Endothelial cell (in vitro differentiated cells): Measurements from ENCODE around the gene UBXN11. TPM values are rescaled to one million over a fixed set of nuclear protein-coding genes. Genes with fewer than 3 reads are reported as not detected.

Experiments
- DNase-seq: peaks from one replicate; pipeline ENCODE4 v3.0.0; 2021; ENCODE audit warnings: low spot score
- H3K27ac Mint-ChIP-seq: one replicate; pipeline ENCODE4 v1.8.0; 2021; ENCODE audit warnings: mixed read lengths, inconsistent platforms; ENCODE audit not compliant: unreplicated experiment
- H3K27me3 Mint-ChIP-seq: one replicate; pipeline ENCODE4 v1.8.0; 2021; ENCODE audit warnings: mild to moderate bottlenecking, moderate library complexity, mixed read lengths, inconsistent platforms; ENCODE audit not compliant: unreplicated experiment
- H3K36me3 Mint-ChIP-seq: one replicate; pipeline ENCODE4 v1.8.0; 2021; ENCODE audit warnings: mild to moderate bottlenecking, low read depth, mixed read lengths, inconsistent platforms; ENCODE audit not compliant: unreplicated experiment
- H3K4me1 Mint-ChIP-seq: one replicate; pipeline ENCODE4 v1.8.0; 2021; ENCODE audit warnings: mild to moderate bottlenecking, mixed read lengths, inconsistent platforms; ENCODE audit not compliant: unreplicated experiment
- H3K4me3 Mint-ChIP-seq: one replicate; pipeline ENCODE4 v1.8.0; 2021; ENCODE audit warnings: mild to moderate bottlenecking, mixed read lengths, inconsistent platforms; ENCODE audit not compliant: unreplicated experiment
- H3K9me3 Mint-ChIP-seq: one replicate; pipeline ENCODE4 v1.8.0; 2021; ENCODE audit warnings: mixed read lengths, inconsistent platforms; ENCODE audit not compliant: unreplicated experiment
- CTCF ChIP-seq: fragments of 200-600 bp; sonication (generic); IDR thresholded peaks from one replicate; pipeline ENCODE4 v1.5.0; 2021; ENCODE audit warnings: antibody characterized with exemption; ENCODE audit not compliant: unreplicated experiment
- total RNA-seq: library from RNA; stranded (reverse); fragmentation: NEBNext Ultra II Directional; extraction: Animal tissue kit (Norgen Biotek cat#: 25700); gene quantifications from one replicate; pipeline ENCODE4 v1.2.1, GENCODE V29; 2021; ENCODE audit not compliant: unreplicated experiment

The UBXN11 gene
- total RNA-seq, 1 donor from 2014 or later, result 16.0 TPM

DNA sequence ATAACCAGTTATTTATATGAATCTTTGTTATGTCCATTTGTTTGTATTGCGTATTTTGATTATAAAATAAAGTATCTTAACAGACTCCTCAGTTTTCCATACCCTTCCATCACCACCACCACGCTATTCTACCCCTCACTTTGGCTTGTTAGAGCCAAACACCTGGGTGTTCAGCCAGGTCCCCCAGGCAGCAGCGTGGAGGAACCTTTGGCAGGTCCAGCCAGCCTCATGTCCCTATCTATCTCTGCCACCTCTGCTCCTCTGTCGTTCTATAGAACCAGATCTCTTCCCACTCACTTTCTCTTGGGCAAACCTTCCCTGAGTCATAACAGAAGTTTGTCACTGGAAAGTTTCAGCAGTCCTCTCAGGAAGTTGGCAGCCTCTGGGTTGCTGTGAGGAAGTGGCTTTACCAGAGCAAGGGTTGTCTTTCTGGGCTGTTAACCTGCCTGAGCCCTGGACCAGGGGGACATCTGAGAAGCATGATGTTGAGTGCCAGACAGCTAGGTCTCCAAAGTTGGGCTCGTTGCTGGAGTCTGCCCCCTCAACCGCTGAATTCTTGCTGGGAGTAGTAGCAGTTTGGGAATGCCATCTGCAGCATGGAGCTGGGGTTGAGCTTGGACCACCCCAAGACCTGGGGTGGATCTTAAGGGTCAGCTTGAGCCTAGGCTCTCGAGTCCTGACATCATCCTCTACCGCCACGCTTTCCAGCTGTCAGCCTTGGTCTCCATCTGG is 27.5 kb downstream of the UBXN11 start:
- Mint-ChIP-seq H3K9me3 (no peaks in the 10 kb centered on the region), H3K27ac (no peak overlapping the region), H3K4me3 (peak overlapping the region; percentile 93), H3K27me3 (peaks cover 15% of the 10 kb centered on the region), H3K4me1 (peaks cover 29% of the 10 kb centered on the region), H3K36me3 (peaks cover 22% of the 10 kb centered on the region)
- DNase-seq, result no peak
- TF ChIP-seq CTCF, result no peak

DNA sequence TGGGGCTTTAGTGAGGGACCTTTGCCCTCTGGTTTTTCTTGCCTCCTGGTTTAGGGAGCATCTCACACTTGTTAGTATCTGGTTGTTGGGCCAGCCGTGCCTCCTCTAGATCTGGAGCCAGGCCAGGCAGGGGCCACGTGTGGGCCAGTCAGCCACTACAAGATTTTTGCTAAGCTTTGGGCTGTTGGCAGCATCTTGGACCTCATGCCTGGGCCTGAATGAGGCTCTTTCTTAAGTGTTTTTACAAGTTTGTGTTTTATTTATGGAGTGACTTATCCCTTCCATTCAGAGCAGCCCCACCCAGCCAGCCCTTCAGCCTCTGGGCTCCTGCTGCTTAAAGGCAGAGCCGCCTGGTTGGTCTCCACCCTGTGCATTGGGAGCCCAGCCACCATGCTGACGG is 28.1 kb downstream of the UBXN11 start:
- peaks cover 29% of the 10 kb centered on the region for H3K4me1 Mint-ChIP-seq
- TF ChIP-seq CTCF, result no peak
- peaks cover 12% of the 10 kb centered on the region for H3K27me3 Mint-ChIP-seq
- no peak overlapping the region for H3K4me3 Mint-ChIP-seq
- H3K27ac Mint-ChIP-seq, result no peak overlapping the region
- DNase-seq, result no peak
- H3K9me3 Mint-ChIP-seq, result no peaks in the 10 kb centered on the region
- H3K36me3 Mint-ChIP-seq, result peaks cover 20% of the 10 kb centered on the region

DNA sequence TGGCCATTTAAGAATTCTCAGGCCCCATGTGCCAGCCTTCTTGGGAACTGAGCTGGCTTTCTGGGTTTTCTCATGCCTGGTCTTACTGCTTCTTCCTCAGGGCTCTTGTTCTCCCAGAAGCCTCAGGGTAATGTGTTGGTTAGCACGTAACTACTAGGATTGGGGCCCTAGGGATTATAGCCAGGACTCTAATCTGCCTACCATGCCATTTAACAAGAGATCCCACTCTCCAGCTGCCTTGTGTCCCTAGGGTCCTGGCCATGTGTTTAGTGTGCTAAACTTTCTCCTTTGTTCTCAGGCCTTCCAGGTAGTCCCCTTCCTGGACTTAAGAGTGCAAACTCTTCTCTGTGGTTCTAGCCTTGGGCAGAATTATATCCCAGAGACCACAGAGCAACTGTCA is 28.7 kb downstream of the UBXN11 start:
- H3K27ac Mint-ChIP-seq, result no peak overlapping the region

GRCh38 chr1:26277261-26277661 is 29.2 kb downstream of the UBXN11 start:
- H3K27ac Mint-ChIP-seq, result no peak overlapping the region
- no peaks in the 10 kb centered on the region for H3K9me3 Mint-ChIP-seq
- H3K4me1 Mint-ChIP-seq, result peaks cover 29% of the 10 kb centered on the region
- TF ChIP-seq CTCF, result no peak
- peaks cover 10% of the 10 kb centered on the region for H3K27me3 Mint-ChIP-seq
- DNase-seq, result no peak
- peaks cover 24% of the 10 kb centered on the region for H3K36me3 Mint-ChIP-seq
- H3K4me3 Mint-ChIP-seq, result no peak overlapping the region

More for the DNA sequence above, 28.7 kb downstream of the UBXN11 start:
- H3K4me3 Mint-ChIP-seq, result no peak overlapping the region
- no peak for TF ChIP-seq CTCF
- H3K4me1 Mint-ChIP-seq, result peaks cover 29% of the 10 kb centered on the region
- H3K36me3 Mint-ChIP-seq, result peaks cover 24% of the 10 kb centered on the region
- no peaks in the 10 kb centered on the region for H3K9me3 Mint-ChIP-seq
- no peak for DNase-seq
- H3K27me3 Mint-ChIP-seq, result peaks cover 10% of the 10 kb centered on the region

DNA sequence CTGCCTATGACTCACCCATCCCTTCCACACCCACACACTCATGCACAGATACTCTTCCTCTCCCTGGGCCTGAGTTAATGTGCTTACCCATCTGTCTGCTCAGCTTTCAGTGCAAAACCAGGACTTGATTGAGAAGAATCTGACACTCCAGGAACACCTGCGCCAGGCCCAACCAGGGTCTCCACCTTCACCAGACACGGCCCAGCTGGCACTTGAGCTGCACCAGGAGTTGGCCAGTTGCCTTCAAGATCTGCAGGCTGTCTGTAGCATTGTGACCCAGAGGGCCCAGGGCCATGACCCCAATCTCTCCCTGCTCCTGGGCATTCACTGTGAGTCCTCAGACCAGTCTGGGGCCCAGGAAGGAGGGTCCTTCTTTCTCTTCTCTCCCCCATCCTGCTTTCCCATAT is 30.0 kb downstream of the UBXN11 start:
- Mint-ChIP-seq H3K27ac (no peak overlapping the region), H3K36me3 (peaks cover 20% of the 10 kb centered on the region), H3K27me3 (peaks cover 7% of the 10 kb centered on the region), H3K9me3 (no peaks in the 10 kb centered on the region), H3K4me1 (peaks cover 24% of the 10 kb centered on the region), H3K4me3 (no peak overlapping the region)
- no peak for DNase-seq
- TF ChIP-seq CTCF, result no peak
